Activated CD8-positive, alpha-beta memory T cell treated with anti-CD3 and anti-CD28 coated beads, Interleukin-2, amount 50 U/mL, for 1 hour (primary cell): ENCODE measurements around the gene COA4.

Experiments
- DNase-seq: peaks from one replicate; pipeline ENCODE4 v3.0.0-alpha.2; 2020; ENCODE audit errors: extremely low read depth

The COA4 gene

GRCh38 chr11:73866095-73866579 is 10.5 kb downstream of the COA4 start:
- DNase-seq = no peak

GRCh38 chr11:73862986-73863385 is 13.7 kb downstream of the COA4 start:
- no peak for DNase-seq

- DNase-seq = no peak
Measured at GRCh38 chr11:73860202-73860601, 16.4 kb downstream of the COA4 start.

GRCh38 chr11:73859671-73860070 is 17.0 kb downstream of the COA4 start:
- no peak for DNase-seq

- no peak for DNase-seq
Measured at GRCh38 chr11:73856031-73856567, 20.5 kb downstream of the COA4 start.

GRCh38 chr11:73854680-73855079 is 22.0 kb downstream of the COA4 start:
- no peak for DNase-seq

- DNase-seq = no peak
Measured at GRCh38 chr11:73852049-73852448, 24.6 kb downstream of the COA4 start.

- DNase-seq = no peak
Measured at GRCh38 chr11:73851046-73851764, 25.4 kb downstream of the COA4 start.

GRCh38 chr11:73839123-73839457 is 37.6 kb downstream of the COA4 start:
- DNase-seq = no peak

- no peak for DNase-seq
Measured at GRCh38 chr11:73838443-73839122, 38.1 kb downstream of the COA4 start.

- DNase-seq = no peak
Measured at GRCh38 chr11:73833067-73833466, 43.6 kb downstream of the COA4 start.

- no peak for DNase-seq
Measured at GRCh38 chr11:73830261-73830660, 46.4 kb downstream of the COA4 start.
